ENCODE measurements around the gene ARHGEF1. TPM values are rescaled to one million over a fixed set of nuclear protein-coding genes. Genes with fewer than 3 reads are reported as not detected.

ARHGEF1 gene
- total RNA-seq, 3 donors from 2014 or later (not counting 1 experiment from before 2014, with no cell fraction given) = 1,177 to 1,409 (median 1,354) TPM

GRCh38 chr19:41910992-41911888 lies 28.3 kb downstream of the ARHGEF1 start:
- 70% methylated on average over 13 of the region's 13 CpGs for WGBS (ENCODE audit: insufficient coverage)
- Mint-ChIP-seq H3K4me3 (peak overlapping the region; percentile 5), H3K36me3 (no peaks in the 10 kb centered on the region), H3K4me1 (peaks cover 26 to 32% of the 10 kb centered on the region in 2 donors), H3K27ac (peak overlapping the region; percentile 45 to 84), H3K27me3 (ENCODE audit: low read depth in 2 of 2) (peaks cover 0 to 18% of the 10 kb centered on the region in 2 donors), H3K9me3 (no peaks in the 10 kb centered on the region)
- peaks cover 34% of the 10 kb centered on the region for H3K27me3 ChIP-seq (ENCODE audit: control insufficient read depth, insufficient read depth, low read length)
- H3K36me3 ChIP-seq (ENCODE audit: control insufficient read depth, insufficient read depth, low read length) = peaks cover 16% of the 10 kb centered on the region
- H3K4me1 ChIP-seq (ENCODE audit: control insufficient read depth, insufficient read depth, low read length) = peaks cover 46% of the 10 kb centered on the region
- no peak overlapping the region for H3K4me3 ChIP-seq (ENCODE audit: low read length)
- intact Hi-C loops (cut with micrococcal nuclease) = no loop called here
- no peak overlapping the region for H3K27ac ChIP-seq (ENCODE audit: low read length)
- ATAC-seq (no peak), DNase-seq (peak in 1 of 2 donors; percentile 56)
- no peaks in the 10 kb centered on the region for H3K9me3 ChIP-seq (ENCODE audit: control insufficient read depth, insufficient read depth, low read length)
- no peak for TF ChIP-seq CTCF (IDR thresholded peaks at IDR 0.05)

- peak in 1 of 2 donors; percentile 42 for DNase-seq
- ATAC-seq = peak in 1 of 3 donors; percentile 7
- intact Hi-C loops (cut with micrococcal nuclease) = no loop called here
- H3K36me3 Mint-ChIP-seq = no peaks in the 10 kb centered on the region
- peaks cover 38% of the 10 kb centered on the region for H3K27me3 ChIP-seq (ENCODE audit: control insufficient read depth, insufficient read depth, low read length)
- no peak overlapping the region for H3K27ac ChIP-seq (ENCODE audit: low read length)
- WGBS (ENCODE audit: insufficient coverage) = 33% methylated on average over 27 of the region's 29 CpGs
- peaks cover 8% of the 10 kb centered on the region for H3K36me3 ChIP-seq (ENCODE audit: control insufficient read depth, insufficient read depth, low read length)
- no peak overlapping the region for H3K4me3 ChIP-seq (ENCODE audit: low read length)
- H3K4me3 Mint-ChIP-seq = peak overlapping the region; percentile 32
- H3K4me1 Mint-ChIP-seq = peaks cover 18 to 26% of the 10 kb centered on the region in 2 donors
- no peak for TF ChIP-seq CTCF (IDR thresholded peaks at IDR 0.05)
- peaks cover 0 to 18% of the 10 kb centered on the region in 2 donors for H3K27me3 Mint-ChIP-seq (ENCODE audit: low read depth in 2 of 2)
- H3K4me1 ChIP-seq (ENCODE audit: control insufficient read depth, insufficient read depth, low read length) = peaks cover 46% of the 10 kb centered on the region
- peak overlapping the region; percentile 45 to 84 for H3K27ac Mint-ChIP-seq
- H3K9me3 ChIP-seq (ENCODE audit: control insufficient read depth, insufficient read depth, low read length) = no peaks in the 10 kb centered on the region
- H3K9me3 Mint-ChIP-seq = no peaks in the 10 kb centered on the region
Observed at GRCh38 chr19:41911889-41912731, 29.1 kb downstream of the ARHGEF1 start.

GRCh38 chr19:41912899-41913537 lies 30.0 kb downstream of the ARHGEF1 start:
- Mint-ChIP-seq H3K4me3 (no peak overlapping the region), H3K4me1 (peaks cover 12 to 26% of the 10 kb centered on the region in 2 donors), H3K36me3 (no peaks in the 10 kb centered on the region), H3K27me3 (ENCODE audit: low read depth in 2 of 2) (peaks cover 0 to 18% of the 10 kb centered on the region in 2 donors), H3K9me3 (no peaks in the 10 kb centered on the region), H3K27ac (peak overlapping the region in 1 of 2 donors; percentile 58)
- H3K27ac ChIP-seq (ENCODE audit: low read length) = no peak overlapping the region
- H3K36me3 ChIP-seq (ENCODE audit: control insufficient read depth, insufficient read depth, low read length) = peaks cover 1% of the 10 kb centered on the region
- no peak overlapping the region for H3K4me3 ChIP-seq (ENCODE audit: low read length)
- TF ChIP-seq CTCF (IDR thresholded peaks at IDR 0.05) = no peak
- intact Hi-C loops (cut with micrococcal nuclease) = no loop called here
- peaks cover 42% of the 10 kb centered on the region for H3K27me3 ChIP-seq (ENCODE audit: control insufficient read depth, insufficient read depth, low read length)
- no peaks in the 10 kb centered on the region for H3K9me3 ChIP-seq (ENCODE audit: control insufficient read depth, insufficient read depth, low read length)
- peak in 1 of 2 donors; percentile 58 for DNase-seq
- 4% methylated on average over 47 of the region's 51 CpGs for WGBS (ENCODE audit: insufficient coverage)
- peak; percentile 29 to 58 (median 42) for ATAC-seq
- peaks cover 46% of the 10 kb centered on the region for H3K4me1 ChIP-seq (ENCODE audit: control insufficient read depth, insufficient read depth, low read length)

Measured in natural killer cell (primary cell).